HL-60 (cell line): ENCODE data around the gene PKN3.

Experiments
- DNase-seq, 2 experiments: peaks; one replicate each; pipeline ENCODE4 v3.0.0-alpha.2; 2010 to 2020; ENCODE audit warnings: low read depth in 1 of 2, low spot score in 1 of 2
- H3K27ac ChIP-seq: fragments of 250-450 bp; sonication (Bioruptor Pico); replicated peaks from 2 replicates; pipeline ENCODE4 v1.5.1; 2020; ENCODE audit warnings: mild to moderate bottlenecking, moderate library complexity
- H3K27me3 ChIP-seq: fragments of 250-450 bp; sonication (Bioruptor Pico); 2 replicates; pipeline ENCODE4 v1.5.1; 2021; ENCODE audit warnings: mild to moderate bottlenecking, moderate library complexity; ENCODE audit not compliant: insufficient read depth, poor library complexity, severe bottlenecking
- H3K4me3 ChIP-seq: replicated peaks from 2 replicates; pipeline ENCODE4 v1.5.1; 2011; ENCODE audit warnings: mild to moderate bottlenecking, control low read depth, low read length; ENCODE audit not compliant: insufficient read depth
- CTCF ChIP-seq: IDR thresholded peaks from one replicate; pipeline ENCODE4 v1.5.1; 2011; ENCODE audit warnings: low read length, control low read depth, inconsistent platforms; ENCODE audit not compliant: insufficient read depth
- GABPA ChIP-seq: IDR thresholded peaks from 2 replicates; pipeline ENCODE4 v1.6.1; 2012; ENCODE audit warnings: low read depth
- POLR2AphosphoS5 ChIP-seq: IDR thresholded peaks from 2 replicates; pipeline ENCODE4 v1.6.1; 2012; ENCODE audit warnings: low read depth
- REST ChIP-seq: IDR thresholded peaks from 2 replicates; pipeline ENCODE4 v1.6.1; 2012; ENCODE audit warnings: low read depth; ENCODE audit not compliant: insufficient replicate concordance
- SPI1 ChIP-seq: IDR thresholded peaks from 2 replicates; pipeline ENCODE4 v1.6.1; 2012; ENCODE audit warnings: low read depth, mild to moderate bottlenecking, borderline replicate concordance

The PKN3 gene

GRCh38 chr9:128703616-128704355 is 1.5 kb downstream of the PKN3 start:
- peak overlapping the region; percentile 67 for H3K4me3 ChIP-seq
- H3K27me3 ChIP-seq = no peaks in the 10 kb centered on the region
- TF ChIP-seq SPI1 (peak; percentile 26; the same call in 1 of the 2 replicates), POLR2AphosphoS5 (no peak)
- H3K27ac ChIP-seq = peak overlapping the region; percentile 33; the same call in 1 of the 2 replicates
- DNase-seq = peak in 1 of 2 experiments; percentile 56

GRCh38 chr9:128704356-128704670 is 2.0 kb downstream of the PKN3 start:
- no peak overlapping the region for H3K27ac ChIP-seq
- H3K4me3 ChIP-seq = no peak overlapping the region
- no peak for DNase-seq
- TF ChIP-seq REST = no peak
- no peak for TF ChIP-seq SPI1
- H3K27me3 ChIP-seq = no peaks in the 10 kb centered on the region

GRCh38 chr9:128705051-128705965 is 3.0 kb downstream of the PKN3 start:
- Histone ChIP-seq H3K27me3 (no peaks in the 10 kb centered on the region), H3K4me3 (no peak overlapping the region), H3K27ac (no peak overlapping the region)
- DNase-seq = no peak
- TF ChIP-seq CTCF (no peak), SPI1 (no peak), REST (no peak), GABPA (no peak), POLR2AphosphoS5 (no peak)

- TF ChIP-seq POLR2AphosphoS5 (no peak), CTCF (no peak), GABPA (no peak), REST (no peak), SPI1 (no peak)
- Histone ChIP-seq H3K27me3 (no peaks in the 10 kb centered on the region), H3K27ac (no peak overlapping the region), H3K4me3 (no peak overlapping the region)
- DNase-seq = no peak
Measured at GRCh38 chr9:128706045-128706444, 3.7 kb downstream of the PKN3 start.
